GM19193 (cell line): ENCODE data around the gene ACTL10.

Experiments used
- POLR2A ChIP-seq: IDR thresholded peaks from 4 replicates; pipeline ENCODE4 v1.6.1; 2011; ENCODE audit not compliant: insufficient read depth, insufficient read length; ENCODE audit errors: extremely low read depth

Gene ACTL10

GRCh38 chr20:33666293-33667244 is at the start of gene ACTL10:
ACTL10 (plus strand) TSS chr20:33666943; CDS start chr20:33667498, 555 bp downstream.
- peak; percentile 76 for TF ChIP-seq POLR2A

GRCh38 chr20:33621717-33622400 is 44.9 kb upstream of the ACTL10 start:
- no peak for TF ChIP-seq POLR2A

GRCh38 chr20:33622705-33623365 is 43.9 kb upstream of the ACTL10 start:
- TF ChIP-seq POLR2A = no peak

- TF ChIP-seq POLR2A = no peak
These were observed 42.3 kb upstream of the ACTL10 start for GRCh38 chr20:33624399-33624798.

- TF ChIP-seq POLR2A = no peak
These were observed 40.6 kb upstream of the ACTL10 start for GRCh38 chr20:33626190-33626589.

GRCh38 chr20:33627577-33628216 is 39.0 kb upstream of the ACTL10 start:
- no peak for TF ChIP-seq POLR2A

GRCh38 chr20:33629533-33629932 is 37.2 kb upstream of the ACTL10 start:
- no peak for TF ChIP-seq POLR2A

GRCh38 chr20:33629979-33630378 is 36.8 kb upstream of the ACTL10 start:
- no peak for TF ChIP-seq POLR2A

- no peak for TF ChIP-seq POLR2A
These were observed 36.2 kb upstream of the ACTL10 start for GRCh38 chr20:33630507-33630906.

GRCh38 chr20:33635341-33635740 is 31.4 kb upstream of the ACTL10 start:
- no peak for TF ChIP-seq POLR2A

GRCh38 chr20:33636776-33637175 is 30.0 kb upstream of the ACTL10 start:
- TF ChIP-seq POLR2A = no peak

- TF ChIP-seq POLR2A = no peak
These were observed 26.5 kb upstream of the ACTL10 start for GRCh38 chr20:33640287-33640686.

- TF ChIP-seq POLR2A = no peak
These were observed 22.3 kb upstream of the ACTL10 start for GRCh38 chr20:33644313-33645071.

- TF ChIP-seq POLR2A = no peak
These were observed 21.7 kb upstream of the ACTL10 start for GRCh38 chr20:33645072-33645358.

- no peak for TF ChIP-seq POLR2A
These were observed 21.3 kb upstream of the ACTL10 start for GRCh38 chr20:33645396-33645795.

GRCh38 chr20:33646191-33646590 is 20.6 kb upstream of the ACTL10 start:
- TF ChIP-seq POLR2A = no peak
